ENCODE results near the gene PCNX1.

PCNX1 gene

GRCh38 chr14:71105177-71105576, 197.9 kb downstream of the PCNX1 start:
- Mint-ChIP-seq H3K36me3 (ENCODE audit: low read depth) (peaks cover 66% of the 10 kb centered on the region), H3K27me3 (ENCODE audit: low read depth, poor library complexity) (no peaks in the 10 kb centered on the region), H3K4me3 (no peak overlapping the region), H3K9me3 (no peaks in the 10 kb centered on the region), H3K4me1 (no peaks in the 10 kb centered on the region), H3K27ac (no peak overlapping the region)
- no peak for TF ChIP-seq CTCF (IDR thresholded peaks at IDR 0.05)
- DNase-seq: no peak

GRCh38 chr14:71107921-71108320, 200.7 kb downstream of the PCNX1 start:
- no peak for DNase-seq
- Mint-ChIP-seq H3K9me3 (no peaks in the 10 kb centered on the region), H3K4me3 (no peak overlapping the region), H3K36me3 (ENCODE audit: low read depth) (peaks cover 58% of the 10 kb centered on the region), H3K4me1 (no peaks in the 10 kb centered on the region), H3K27ac (peak overlapping the region; percentile 16), H3K27me3 (ENCODE audit: low read depth, poor library complexity) (no peaks in the 10 kb centered on the region)
- no peak for TF ChIP-seq CTCF (IDR thresholded peaks at IDR 0.05)

GRCh38 chr14:71108398-71109119, 201.3 kb downstream of the PCNX1 start:
- no peak overlapping the region for H3K4me3 Mint-ChIP-seq
- TF ChIP-seq CTCF (IDR thresholded peaks at IDR 0.05): no peak
- H3K27ac Mint-ChIP-seq: peak overlapping the region; percentile 75
- no peaks in the 10 kb centered on the region for H3K27me3 Mint-ChIP-seq (ENCODE audit: low read depth, poor library complexity)
- no peaks in the 10 kb centered on the region for H3K4me1 Mint-ChIP-seq
- no peaks in the 10 kb centered on the region for H3K9me3 Mint-ChIP-seq
- DNase-seq: no peak
- H3K36me3 Mint-ChIP-seq (ENCODE audit: low read depth): peaks cover 54% of the 10 kb centered on the region

GRCh38 chr14:71113376-71113775, 206.1 kb downstream of the PCNX1 start:
- H3K9me3 Mint-ChIP-seq: no peaks in the 10 kb centered on the region
- peaks cover 42% of the 10 kb centered on the region for H3K36me3 Mint-ChIP-seq (ENCODE audit: low read depth)
- H3K4me3 Mint-ChIP-seq: no peak overlapping the region
- no peak for TF ChIP-seq CTCF (IDR thresholded peaks at IDR 0.05)
- no peaks in the 10 kb centered on the region for H3K27me3 Mint-ChIP-seq (ENCODE audit: low read depth, poor library complexity)
- DNase-seq: no peak
- H3K4me1 Mint-ChIP-seq: peaks cover 2% of the 10 kb centered on the region
- H3K27ac Mint-ChIP-seq: no peak overlapping the region

GRCh38 chr14:71114565-71114964, 207.3 kb downstream of the PCNX1 start:
- no peak for TF ChIP-seq CTCF (IDR thresholded peaks at IDR 0.05)
- Mint-ChIP-seq H3K9me3 (no peaks in the 10 kb centered on the region), H3K4me3 (no peak overlapping the region), H3K4me1 (peaks cover 4% of the 10 kb centered on the region), H3K36me3 (ENCODE audit: low read depth) (peaks cover 40% of the 10 kb centered on the region), H3K27me3 (ENCODE audit: low read depth, poor library complexity) (no peaks in the 10 kb centered on the region), H3K27ac (no peak overlapping the region)
- no peak for DNase-seq

GRCh38 chr14:71115306-71115705, 208.0 kb downstream of the PCNX1 start:
- no peak for DNase-seq
- H3K27ac Mint-ChIP-seq: no peak overlapping the region
- H3K36me3 Mint-ChIP-seq (ENCODE audit: low read depth): peaks cover 39% of the 10 kb centered on the region
- no peaks in the 10 kb centered on the region for H3K9me3 Mint-ChIP-seq
- peaks cover 4% of the 10 kb centered on the region for H3K4me1 Mint-ChIP-seq
- H3K4me3 Mint-ChIP-seq: no peak overlapping the region
- TF ChIP-seq CTCF (IDR thresholded peaks at IDR 0.05): no peak
- no peaks in the 10 kb centered on the region for H3K27me3 Mint-ChIP-seq (ENCODE audit: low read depth, poor library complexity)
